Loucy (cell line): ENCODE measurements around the gene MTSS2.

Experiments
- EZH2phosphoT487 ChIP-seq: fragments of 200-600 bp; IDR thresholded peaks from 2 replicates; pipeline ENCODE4 v1.6.1; 2018; ENCODE audit warnings: antibody characterized with exemption, mild to moderate bottlenecking, moderate library complexity, borderline replicate concordance
- TF ChIP-seq, protein P1 (sequence below): fragments of 200-600 bp; sonication (generic); conservative IDR thresholded peaks from 2 replicates; pipeline ENCODE4 v1.5.1; 2014; ENCODE audit warnings: mild to moderate bottlenecking, antibody characterized with exemption, low read length

DNA sequence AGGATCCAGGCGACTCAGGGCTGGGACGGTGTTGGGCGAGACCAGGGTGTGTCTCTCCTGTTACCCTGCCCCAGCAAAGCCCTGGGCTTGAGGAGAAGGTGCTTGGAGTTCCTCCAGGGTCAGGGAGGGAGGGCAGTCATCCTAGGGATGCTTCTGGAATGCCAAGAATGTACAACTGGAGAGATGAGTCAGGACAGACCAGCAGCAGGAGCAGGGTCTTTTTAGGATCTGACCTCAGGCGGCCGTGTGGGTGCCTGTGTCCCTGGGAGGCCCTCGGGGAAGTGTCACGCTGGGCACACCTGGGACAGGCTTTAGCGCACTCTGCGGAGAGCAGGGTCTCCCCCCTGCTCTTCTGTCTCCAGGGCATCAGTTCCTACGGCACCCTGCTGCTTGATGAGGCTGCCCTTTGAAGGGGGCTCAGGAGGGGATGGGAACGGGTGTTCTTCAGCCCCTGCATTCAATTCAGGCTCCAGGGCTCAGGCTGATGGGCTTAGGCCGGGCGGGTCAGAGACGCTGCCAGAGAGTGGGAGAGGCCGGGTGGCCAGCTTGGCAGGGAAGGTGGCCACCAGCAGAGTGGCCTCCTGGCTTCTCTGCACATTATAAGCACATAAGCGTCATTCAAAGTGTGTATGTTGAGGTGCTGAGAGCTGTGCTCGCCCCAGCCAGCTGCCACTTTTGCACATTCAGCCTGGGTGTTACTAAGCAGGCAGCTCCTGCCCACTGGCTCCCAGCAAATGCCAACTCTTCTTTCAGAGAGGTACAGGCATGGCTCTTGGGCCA, 8.4 kb upstream of the MTSS2 start:
- TF ChIP-seq, protein P1, sequence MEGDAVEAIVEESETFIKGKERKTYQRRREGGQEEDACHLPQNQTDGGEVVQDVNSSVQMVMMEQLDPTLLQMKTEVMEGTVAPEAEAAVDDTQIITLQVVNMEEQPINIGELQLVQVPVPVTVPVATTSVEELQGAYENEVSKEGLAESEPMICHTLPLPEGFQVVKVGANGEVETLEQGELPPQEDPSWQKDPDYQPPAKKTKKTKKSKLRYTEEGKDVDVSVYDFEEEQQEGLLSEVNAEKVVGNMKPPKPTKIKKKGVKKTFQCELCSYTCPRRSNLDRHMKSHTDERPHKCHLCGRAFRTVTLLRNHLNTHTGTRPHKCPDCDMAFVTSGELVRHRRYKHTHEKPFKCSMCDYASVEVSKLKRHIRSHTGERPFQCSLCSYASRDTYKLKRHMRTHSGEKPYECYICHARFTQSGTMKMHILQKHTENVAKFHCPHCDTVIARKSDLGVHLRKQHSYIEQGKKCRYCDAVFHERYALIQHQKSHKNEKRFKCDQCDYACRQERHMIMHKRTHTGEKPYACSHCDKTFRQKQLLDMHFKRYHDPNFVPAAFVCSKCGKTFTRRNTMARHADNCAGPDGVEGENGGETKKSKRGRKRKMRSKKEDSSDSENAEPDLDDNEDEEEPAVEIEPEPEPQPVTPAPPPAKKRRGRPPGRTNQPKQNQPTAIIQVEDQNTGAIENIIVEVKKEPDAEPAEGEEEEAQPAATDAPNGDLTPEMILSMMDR = no peak
- no peak for TF ChIP-seq EZH2phosphoT487
